GM18867 (cell line): ENCODE data around the gene TMEM158.

Experiments
- ATAC-seq: cut with Tn5 transposase; IDR thresholded peaks from one replicate; pipeline ENCODE4 v1.9.1; 2021; ENCODE audit warnings: mild to moderate bottlenecking, moderate library complexity; ENCODE audit not compliant: unreplicated experiment

Gene TMEM158

DNA sequence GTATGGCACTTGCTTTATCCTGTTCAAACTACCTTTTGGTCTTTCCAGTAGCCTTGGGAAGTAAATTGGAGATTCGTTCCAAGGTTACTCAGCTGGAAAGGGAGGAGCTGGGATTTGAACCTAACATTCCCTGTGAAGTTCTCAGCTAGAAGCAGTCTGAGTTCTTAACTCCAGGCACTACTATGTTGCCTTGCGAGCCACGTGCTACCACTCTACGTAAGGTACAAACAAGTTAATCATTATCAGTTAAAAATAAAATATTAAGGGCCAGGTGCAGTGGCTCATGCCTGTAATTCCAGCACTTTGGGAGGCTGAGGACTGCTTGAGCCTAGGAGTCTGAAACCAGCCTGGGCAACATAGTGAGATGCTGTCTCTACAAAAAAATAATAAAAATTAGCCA lies 49.2 kb downstream of the TMEM158 start:
- no peak for ATAC-seq
